Measurements from ENCODE around the gene GTF2F2. TPM values are rescaled to one million over a fixed set of nuclear protein-coding genes. Genes with fewer than 3 reads are reported as not detected.
"Not testable (repeated sequence)": the region's sequence is repeated elsewhere in the genome, so short reads cannot be mapped to it uniquely, and the experiment has no call there.

GTF2F2 gene
- total RNA-seq, 1 donor from 2014 or later = 19.9 TPM

DNA sequence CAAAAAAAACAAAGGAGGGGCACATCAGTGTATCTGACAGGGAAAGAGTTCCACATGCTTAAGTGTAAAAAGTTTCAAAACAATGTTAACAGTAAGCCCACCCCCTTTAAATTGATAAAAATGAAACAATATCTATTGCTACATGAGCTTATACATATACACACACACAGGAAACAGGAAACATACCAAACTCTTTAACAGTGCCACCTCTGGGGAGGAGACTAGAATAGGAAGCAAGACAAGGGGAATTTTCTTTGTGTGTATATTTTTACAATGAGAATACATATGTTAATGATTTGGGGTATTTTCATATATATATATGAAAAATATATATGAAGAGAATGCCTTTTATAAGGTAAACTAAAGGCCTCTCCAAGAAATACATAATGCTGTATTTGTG lies 175.9 kb downstream of the GTF2F2 start:
- Mint-ChIP-seq H3K4me3 (no peak overlapping the region), H3K27me3 (ENCODE audit: low read depth) (peaks cover under 1% of the 10 kb centered on the region), H3K4me1 (no peaks in the 10 kb centered on the region), H3K27ac (no peak overlapping the region), H3K36me3 (no peaks in the 10 kb centered on the region), H3K9me3 (no peaks in the 10 kb centered on the region)
- TF ChIP-seq, protein P1, sequence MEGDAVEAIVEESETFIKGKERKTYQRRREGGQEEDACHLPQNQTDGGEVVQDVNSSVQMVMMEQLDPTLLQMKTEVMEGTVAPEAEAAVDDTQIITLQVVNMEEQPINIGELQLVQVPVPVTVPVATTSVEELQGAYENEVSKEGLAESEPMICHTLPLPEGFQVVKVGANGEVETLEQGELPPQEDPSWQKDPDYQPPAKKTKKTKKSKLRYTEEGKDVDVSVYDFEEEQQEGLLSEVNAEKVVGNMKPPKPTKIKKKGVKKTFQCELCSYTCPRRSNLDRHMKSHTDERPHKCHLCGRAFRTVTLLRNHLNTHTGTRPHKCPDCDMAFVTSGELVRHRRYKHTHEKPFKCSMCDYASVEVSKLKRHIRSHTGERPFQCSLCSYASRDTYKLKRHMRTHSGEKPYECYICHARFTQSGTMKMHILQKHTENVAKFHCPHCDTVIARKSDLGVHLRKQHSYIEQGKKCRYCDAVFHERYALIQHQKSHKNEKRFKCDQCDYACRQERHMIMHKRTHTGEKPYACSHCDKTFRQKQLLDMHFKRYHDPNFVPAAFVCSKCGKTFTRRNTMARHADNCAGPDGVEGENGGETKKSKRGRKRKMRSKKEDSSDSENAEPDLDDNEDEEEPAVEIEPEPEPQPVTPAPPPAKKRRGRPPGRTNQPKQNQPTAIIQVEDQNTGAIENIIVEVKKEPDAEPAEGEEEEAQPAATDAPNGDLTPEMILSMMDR (IDR thresholded peaks at IDR 0.05; ENCODE audit: unreplicated experiment) = no peak
- no peak for DNase-seq (ENCODE audit: low spot score in 2 of 2, unreplicated experiment in 2 of 2)

DNA sequence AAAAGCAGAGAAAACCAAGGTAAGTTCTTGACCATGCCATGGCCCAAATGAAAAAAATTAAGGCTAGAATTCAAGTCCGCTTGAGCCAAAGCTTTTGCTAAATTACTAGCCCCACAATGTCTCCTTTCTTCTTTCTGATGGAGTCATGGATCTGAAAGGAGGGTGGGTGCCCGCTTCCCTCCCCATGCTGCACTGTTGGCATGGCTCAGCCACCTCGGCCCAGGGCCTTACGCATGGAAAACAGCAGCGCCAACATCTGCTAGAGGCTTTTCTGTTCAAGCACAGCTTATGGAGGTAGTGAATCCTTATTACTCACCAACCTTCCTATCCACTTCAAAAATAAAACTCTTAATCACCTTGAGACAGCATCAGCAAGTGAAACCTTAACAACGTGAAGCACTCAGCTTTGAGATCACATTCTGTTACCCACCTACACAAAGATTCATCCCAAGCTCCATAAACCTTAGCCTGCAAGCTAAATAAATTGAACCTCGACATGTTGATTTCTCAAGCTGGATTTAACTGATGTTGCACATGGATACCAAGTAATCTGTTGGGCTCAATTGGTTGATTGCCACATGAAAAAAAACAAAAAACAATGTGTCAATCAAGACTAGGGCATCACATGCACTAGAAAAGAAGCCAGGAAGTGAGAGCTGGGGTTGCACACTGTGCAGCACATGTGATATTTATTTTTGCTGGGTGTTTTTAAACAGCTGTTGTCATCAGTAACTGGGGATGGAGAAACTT lies 177.3 kb downstream of the GTF2F2 start:
- no peaks in the 10 kb centered on the region for H3K36me3 Mint-ChIP-seq
- TF ChIP-seq, protein P1 (IDR thresholded peaks at IDR 0.05; ENCODE audit: unreplicated experiment) = no peak
- H3K27me3 Mint-ChIP-seq (ENCODE audit: low read depth) = peaks cover 6% of the 10 kb centered on the region
- H3K27ac Mint-ChIP-seq = no peak overlapping the region
- no peaks in the 10 kb centered on the region for H3K9me3 Mint-ChIP-seq
- DNase-seq (ENCODE audit: low spot score in 2 of 2, unreplicated experiment in 2 of 2) = no peak
- H3K4me1 Mint-ChIP-seq = no peaks in the 10 kb centered on the region
- no peak overlapping the region for H3K4me3 Mint-ChIP-seq

DNA sequence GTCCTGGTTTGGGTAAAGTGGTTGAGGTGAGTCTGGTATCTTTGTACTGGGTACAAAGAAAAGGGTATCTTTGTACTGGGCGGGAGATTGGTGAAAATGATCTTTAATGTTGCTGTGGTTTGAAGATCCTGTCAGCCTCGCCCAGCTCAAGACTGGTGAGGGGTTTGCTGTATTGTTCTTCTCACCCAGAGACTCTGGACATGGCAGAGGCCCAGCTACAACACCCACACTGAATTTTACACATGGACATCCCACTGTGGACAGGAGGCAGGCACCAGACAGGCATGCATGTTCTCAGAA lies 177.8 kb downstream of the GTF2F2 start:
- H3K9me3 Mint-ChIP-seq = no peaks in the 10 kb centered on the region
- peaks cover 7% of the 10 kb centered on the region for H3K27me3 Mint-ChIP-seq (ENCODE audit: low read depth)
- TF ChIP-seq, protein P1 (IDR thresholded peaks at IDR 0.05; ENCODE audit: unreplicated experiment) = no peak
- no peak for DNase-seq (ENCODE audit: low spot score in 2 of 2, unreplicated experiment in 2 of 2)
- H3K4me1 Mint-ChIP-seq = no peaks in the 10 kb centered on the region
- no peak overlapping the region for H3K4me3 Mint-ChIP-seq
- H3K36me3 Mint-ChIP-seq = no peaks in the 10 kb centered on the region
- H3K27ac Mint-ChIP-seq = no peak overlapping the region

DNA sequence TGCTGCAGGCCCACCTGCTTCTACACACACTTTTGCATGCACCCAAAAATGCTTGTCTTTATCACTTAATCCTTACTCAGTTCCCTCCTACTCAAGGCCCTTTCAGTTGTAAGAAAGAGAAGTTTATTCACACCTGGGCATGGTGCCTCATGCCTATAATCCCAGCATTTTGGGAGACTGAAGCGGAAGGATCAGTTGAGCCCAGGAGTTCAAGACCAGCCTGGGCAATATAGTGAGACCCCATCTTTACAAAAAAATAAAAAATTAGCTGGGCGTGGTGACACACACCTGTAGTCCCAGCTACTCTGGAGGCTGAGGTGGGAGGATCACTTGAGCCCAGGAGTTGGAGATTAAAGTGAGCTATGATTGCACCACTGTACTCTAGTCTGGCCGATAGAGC lies 178.2 kb downstream of the GTF2F2 start:
- H3K4me3 Mint-ChIP-seq, H3K4me1 Mint-ChIP-seq: not testable (repeated sequence)

DNA sequence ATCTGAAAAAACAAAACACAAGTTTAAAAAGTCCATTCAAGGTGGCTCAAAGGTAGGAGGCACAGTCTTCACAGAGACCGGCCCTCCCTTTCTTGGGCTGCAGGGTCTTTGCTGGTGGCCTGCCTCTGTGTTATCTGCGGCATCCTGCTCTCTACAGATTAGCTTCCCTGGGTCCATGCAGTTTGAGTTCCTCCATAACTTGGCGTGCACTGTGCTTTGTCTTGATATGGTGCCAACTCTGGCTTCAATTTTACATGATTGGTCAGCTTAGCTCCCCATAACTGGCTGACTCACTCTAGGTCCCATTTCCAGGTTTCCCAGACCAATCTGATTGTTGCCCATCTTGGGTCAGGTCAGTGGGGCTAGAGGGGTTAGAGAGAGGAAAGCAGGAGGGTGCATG lies 178.9 kb downstream of the GTF2F2 start:
- DNase-seq (ENCODE audit: low spot score in 2 of 2, unreplicated experiment in 2 of 2) = no peak
- Mint-ChIP-seq H3K27ac (no peak overlapping the region), H3K27me3 (ENCODE audit: low read depth) (peaks cover 7% of the 10 kb centered on the region), H3K9me3 (no peaks in the 10 kb centered on the region), H3K36me3 (no peaks in the 10 kb centered on the region), H3K4me1 (no peaks in the 10 kb centered on the region), H3K4me3 (no peak overlapping the region)
- TF ChIP-seq, protein P1 (IDR thresholded peaks at IDR 0.05; ENCODE audit: unreplicated experiment) = no peak

More for the DNA sequence above, 178.2 kb downstream of the GTF2F2 start:
- not testable (repeated sequence) for H3K27me3 Mint-ChIP-seq (ENCODE audit: low read depth); H3K36me3 Mint-ChIP-seq; H3K27ac Mint-ChIP-seq; DNase-seq (ENCODE audit: low spot score in 2 of 2, unreplicated experiment in 2 of 2); H3K9me3 Mint-ChIP-seq

DNA sequence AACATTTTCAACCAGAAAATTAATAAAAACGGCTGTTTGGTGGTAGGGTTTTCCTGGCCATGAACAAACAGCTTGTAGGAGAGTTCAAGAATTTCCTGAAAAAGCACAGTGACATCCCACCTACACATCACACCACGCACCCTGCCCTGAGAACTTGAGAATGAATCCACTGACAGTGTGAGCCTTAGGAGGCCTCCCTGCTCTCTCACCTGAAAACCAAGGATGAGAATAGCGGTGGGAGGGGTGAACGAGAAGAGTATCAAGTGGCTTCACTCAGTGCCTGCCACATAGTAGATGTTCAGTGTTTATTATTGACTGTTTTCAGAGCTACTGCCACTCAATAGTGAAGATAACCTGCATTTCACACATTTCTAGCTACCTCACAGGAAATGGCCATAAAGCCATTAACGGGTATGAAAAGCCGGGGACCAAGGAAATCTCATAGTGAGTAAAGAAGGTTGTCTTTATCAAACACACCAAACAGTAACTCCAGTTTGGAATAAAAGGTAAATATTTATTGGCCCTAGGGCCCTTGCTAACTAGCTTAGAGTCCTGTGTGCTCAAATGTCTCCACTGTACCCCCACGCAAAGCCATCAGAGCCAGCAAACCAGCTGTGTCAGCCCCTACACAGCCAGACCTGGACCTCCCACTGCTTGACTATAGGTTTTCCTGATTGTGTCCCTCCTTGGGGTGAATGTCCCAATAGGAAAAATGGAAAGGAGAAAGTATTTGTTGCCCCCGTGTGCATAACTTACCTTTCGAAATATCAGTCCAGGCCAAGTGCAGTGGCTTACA lies 180.1 kb downstream of the GTF2F2 start:
- no peaks in the 10 kb centered on the region for H3K9me3 Mint-ChIP-seq
- no peak for DNase-seq (ENCODE audit: low spot score in 2 of 2, unreplicated experiment in 2 of 2)
- H3K27me3 Mint-ChIP-seq (ENCODE audit: low read depth) = peaks cover 7% of the 10 kb centered on the region
- H3K27ac Mint-ChIP-seq = no peak overlapping the region
- no peaks in the 10 kb centered on the region for H3K36me3 Mint-ChIP-seq
- TF ChIP-seq, protein P1 (IDR thresholded peaks at IDR 0.05; ENCODE audit: unreplicated experiment) = no peak
- H3K4me1 Mint-ChIP-seq = no peaks in the 10 kb centered on the region
- H3K4me3 Mint-ChIP-seq = no peak overlapping the region
